D721Med (cell line): ENCODE results near the gene SSH2.
"Not testable (repeated sequence)": the region's sequence is repeated elsewhere in the genome, so short reads cannot be mapped to it uniquely, and the experiment has no call there.

ENCODE experiments used
- DNase-seq: peaks from one replicate; pipeline ENCODE4 v3.0.0; 2011; ENCODE audit warnings: low spot score; ENCODE audit not compliant: insufficient read length
- FAIRE-seq: peaks from 2 replicates; lab custom pipeline; 2011; peaks lifted over from hg19 to GRCh38; lab: Jason Lieb, UNC
- TF ChIP-seq, protein P1 (sequence below): IDR thresholded peaks from 2 replicates; pipeline ENCODE4 v1.5.1; 2012; ENCODE audit warnings: mild to moderate bottlenecking, control low read depth; ENCODE audit not compliant: insufficient read depth; ENCODE audit errors: missing control alignments

Gene SSH2

GRCh38 chr17:29909236-29910003, 20.6 kb downstream of the SSH2 start:
- TF ChIP-seq, protein P1, sequence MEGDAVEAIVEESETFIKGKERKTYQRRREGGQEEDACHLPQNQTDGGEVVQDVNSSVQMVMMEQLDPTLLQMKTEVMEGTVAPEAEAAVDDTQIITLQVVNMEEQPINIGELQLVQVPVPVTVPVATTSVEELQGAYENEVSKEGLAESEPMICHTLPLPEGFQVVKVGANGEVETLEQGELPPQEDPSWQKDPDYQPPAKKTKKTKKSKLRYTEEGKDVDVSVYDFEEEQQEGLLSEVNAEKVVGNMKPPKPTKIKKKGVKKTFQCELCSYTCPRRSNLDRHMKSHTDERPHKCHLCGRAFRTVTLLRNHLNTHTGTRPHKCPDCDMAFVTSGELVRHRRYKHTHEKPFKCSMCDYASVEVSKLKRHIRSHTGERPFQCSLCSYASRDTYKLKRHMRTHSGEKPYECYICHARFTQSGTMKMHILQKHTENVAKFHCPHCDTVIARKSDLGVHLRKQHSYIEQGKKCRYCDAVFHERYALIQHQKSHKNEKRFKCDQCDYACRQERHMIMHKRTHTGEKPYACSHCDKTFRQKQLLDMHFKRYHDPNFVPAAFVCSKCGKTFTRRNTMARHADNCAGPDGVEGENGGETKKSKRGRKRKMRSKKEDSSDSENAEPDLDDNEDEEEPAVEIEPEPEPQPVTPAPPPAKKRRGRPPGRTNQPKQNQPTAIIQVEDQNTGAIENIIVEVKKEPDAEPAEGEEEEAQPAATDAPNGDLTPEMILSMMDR: no peak
- no peak for FAIRE-seq

DNA sequence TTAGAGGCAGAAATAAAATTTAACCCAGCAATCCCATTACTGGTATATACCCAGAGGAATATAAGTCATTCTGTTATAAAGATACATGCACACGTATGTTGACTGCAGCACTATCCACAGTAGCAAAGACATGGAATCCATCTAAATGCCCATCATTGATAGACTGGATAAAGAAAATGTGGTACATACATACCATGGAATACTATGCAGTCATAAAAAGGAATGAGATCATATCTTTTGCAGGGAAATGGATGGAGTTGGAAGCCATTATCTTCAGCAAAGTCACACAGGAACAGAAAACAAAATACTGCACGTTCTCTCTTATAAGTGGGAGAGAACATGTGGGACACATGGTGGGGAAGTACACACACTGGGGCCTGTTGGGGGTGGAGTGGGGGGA, 23.1 kb downstream of the SSH2 start:
- DNase-seq: no peak
- TF ChIP-seq, protein P1: no peak
- no peak for FAIRE-seq

More at GRCh38 chr17:29909236-29910003, 20.6 kb downstream of the SSH2 start:
- no peak for DNase-seq

DNA sequence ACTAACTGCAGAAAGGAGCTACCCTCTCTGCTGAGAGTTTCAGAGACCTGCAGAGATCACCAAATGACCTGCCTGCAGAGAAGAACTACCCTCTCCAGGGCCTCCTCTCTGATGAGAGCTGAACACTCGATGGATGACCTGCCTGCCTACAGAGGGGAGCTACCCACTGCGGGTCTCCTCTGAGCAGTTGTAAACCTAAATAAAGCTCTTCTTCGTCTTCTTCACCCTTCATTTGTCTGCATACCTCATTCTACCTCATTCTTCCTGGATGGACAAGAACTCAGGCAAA, 24.2 kb downstream of the SSH2 start:
- TF ChIP-seq, protein P1: no peak
- FAIRE-seq (no peak), DNase-seq (no peak)

GRCh38 chr17:29905086-29905878, 24.7 kb downstream of the SSH2 start:
- DNase-seq (no peak), FAIRE-seq (no peak)
- TF ChIP-seq, protein P1: no peak

GRCh38 chr17:29903471-29903870, 26.6 kb downstream of the SSH2 start:
- TF ChIP-seq, protein P1: no peak
- DNase-seq (no peak), FAIRE-seq (no peak)

DNA sequence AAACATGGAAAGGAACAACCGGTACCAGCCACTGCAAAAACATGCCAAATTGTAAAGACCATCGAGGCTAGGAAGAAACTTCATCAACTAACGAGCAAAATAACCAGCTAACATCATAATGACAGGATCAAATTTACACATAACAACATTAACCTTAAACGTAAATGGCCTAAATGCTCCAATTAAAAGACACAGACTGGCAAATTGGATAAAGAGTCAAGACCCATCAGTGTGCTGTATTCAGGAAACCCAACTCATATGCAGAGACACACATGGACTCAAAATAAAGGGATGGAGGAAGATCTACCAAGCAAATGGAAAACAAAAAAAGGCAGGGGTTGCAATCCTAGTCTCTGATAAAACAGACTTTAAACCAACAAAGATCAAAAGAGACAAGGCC, 32.9 kb downstream of the SSH2 start:
- not testable (repeated sequence) for DNase-seq, FAIRE-seq

DNA sequence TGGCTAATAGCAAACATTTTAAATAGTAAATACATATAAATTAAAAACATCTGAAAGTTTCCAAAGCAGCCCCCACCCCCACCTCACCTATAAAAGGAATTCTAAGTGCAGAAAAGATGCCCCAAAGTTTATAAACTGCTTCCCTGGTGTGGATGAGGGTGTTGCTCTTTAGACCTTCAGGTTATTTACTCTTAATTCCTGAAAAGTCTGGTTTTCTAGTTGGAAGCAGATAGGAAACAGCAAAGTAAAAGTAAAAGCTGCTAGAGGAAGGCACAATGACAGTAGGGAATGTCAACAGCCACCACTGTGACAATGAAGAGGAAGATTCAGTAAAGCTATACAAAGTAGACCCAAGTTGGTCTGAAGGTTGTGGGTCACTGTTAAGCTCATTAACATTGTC, 37.8 kb downstream of the SSH2 start:
- TF ChIP-seq, protein P1: no peak
- FAIRE-seq: no peak
- DNase-seq: no peak
